HG03469 (cell line): Measurements from ENCODE around the gene NAPSA.

Source experiments
- ATAC-seq: cut with Tn5 transposase; IDR thresholded peaks from one replicate; pipeline ENCODE4 v1.9.1; 2021; ENCODE audit warnings: mild to moderate bottlenecking, moderate library complexity, moderate number of reproducible peaks; ENCODE audit not compliant: unreplicated experiment

NAPSA gene

GRCh38 chr19:50384685-50385535, 19.5 kb upstream of the NAPSA start:
- no peak for ATAC-seq

- peak; percentile 68 for ATAC-seq
These were observed 18.6 kb upstream of the NAPSA start, which contains the start of gene POLD1 for GRCh38 chr19:50383852-50384684. POLD1 (plus strand) TSS chr19:50384347; CDS start chr19:50398852, 14,505 bp downstream.

- no peak for ATAC-seq
These were observed 17.8 kb upstream of the NAPSA start for GRCh38 chr19:50383001-50383851.

GRCh38 chr19:50381881-50382729, 16.7 kb upstream of the NAPSA start:
- ATAC-seq = no peak

- no peak for ATAC-seq
These were observed 15.3 kb upstream of the NAPSA start for GRCh38 chr19:50380751-50381151.

GRCh38 chr19:50380137-50380536, 14.7 kb upstream of the NAPSA start:
- no peak for ATAC-seq

GRCh38 chr19:50379602-50380001, 14.2 kb upstream of the NAPSA start:
- no peak for ATAC-seq

- ATAC-seq = no peak
These were observed 13.4 kb upstream of the NAPSA start for GRCh38 chr19:50378863-50379236.

GRCh38 chr19:50378169-50378862, 12.9 kb upstream of the NAPSA start:
- ATAC-seq = no peak

- no peak for ATAC-seq
These were observed 12.1 kb upstream of the NAPSA start for GRCh38 chr19:50377517-50377916.

- no peak for ATAC-seq
These were observed 11.6 kb upstream of the NAPSA start for GRCh38 chr19:50377051-50377461.

- peak; percentile 63 for ATAC-seq
These were observed 11.0 kb upstream of the NAPSA start, which contains the start of gene NR1H2 for GRCh38 chr19:50376166-50377050. NR1H2 (plus strand) TSS chr19:50376457; CDS start chr19:50377606, 1,149 bp downstream.

- ATAC-seq = no peak
These were observed 6.6 kb upstream of the NAPSA start for GRCh38 chr19:50371914-50372475.

- ATAC-seq = no peak
These were observed 3.5 kb upstream of the NAPSA start for GRCh38 chr19:50368649-50369570.

GRCh38 chr19:50362656-50363424, 2.6 kb downstream of the NAPSA start:
- ATAC-seq = no peak

- ATAC-seq = no peak
These were observed 3.4 kb downstream of the NAPSA start for GRCh38 chr19:50362030-50362412.
